Stimulated activated CD8-positive, alpha-beta memory T cell treated with anti-CD3 and anti-CD28 coated beads, Interleukin-4, amount 100 ng/mL, for 4 hours (primary cell): ENCODE measurements around the gene LMLN.
"Not testable (repeated sequence)": the region's sequence is repeated elsewhere in the genome, so short reads cannot be mapped to it uniquely, and the experiment has no call there.

Experiments
- DNase-seq, 2 donors: peaks; one replicate each; pipeline ENCODE4 v3.0.0-alpha.2; 2020; ENCODE audit warnings: low read depth in 2 of 2, low spot score in 1 of 2

The LMLN gene, protein sequence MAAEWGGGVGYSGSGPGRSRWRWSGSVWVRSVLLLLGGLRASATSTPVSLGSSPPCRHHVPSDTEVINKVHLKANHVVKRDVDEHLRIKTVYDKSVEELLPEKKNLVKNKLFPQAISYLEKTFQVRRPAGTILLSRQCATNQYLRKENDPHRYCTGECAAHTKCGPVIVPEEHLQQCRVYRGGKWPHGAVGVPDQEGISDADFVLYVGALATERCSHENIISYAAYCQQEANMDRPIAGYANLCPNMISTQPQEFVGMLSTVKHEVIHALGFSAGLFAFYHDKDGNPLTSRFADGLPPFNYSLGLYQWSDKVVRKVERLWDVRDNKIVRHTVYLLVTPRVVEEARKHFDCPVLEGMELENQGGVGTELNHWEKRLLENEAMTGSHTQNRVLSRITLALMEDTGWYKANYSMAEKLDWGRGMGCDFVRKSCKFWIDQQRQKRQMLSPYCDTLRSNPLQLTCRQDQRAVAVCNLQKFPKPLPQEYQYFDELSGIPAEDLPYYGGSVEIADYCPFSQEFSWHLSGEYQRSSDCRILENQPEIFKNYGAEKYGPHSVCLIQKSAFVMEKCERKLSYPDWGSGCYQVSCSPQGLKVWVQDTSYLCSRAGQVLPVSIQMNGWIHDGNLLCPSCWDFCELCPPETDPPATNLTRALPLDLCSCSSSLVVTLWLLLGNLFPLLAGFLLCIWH

DNA sequence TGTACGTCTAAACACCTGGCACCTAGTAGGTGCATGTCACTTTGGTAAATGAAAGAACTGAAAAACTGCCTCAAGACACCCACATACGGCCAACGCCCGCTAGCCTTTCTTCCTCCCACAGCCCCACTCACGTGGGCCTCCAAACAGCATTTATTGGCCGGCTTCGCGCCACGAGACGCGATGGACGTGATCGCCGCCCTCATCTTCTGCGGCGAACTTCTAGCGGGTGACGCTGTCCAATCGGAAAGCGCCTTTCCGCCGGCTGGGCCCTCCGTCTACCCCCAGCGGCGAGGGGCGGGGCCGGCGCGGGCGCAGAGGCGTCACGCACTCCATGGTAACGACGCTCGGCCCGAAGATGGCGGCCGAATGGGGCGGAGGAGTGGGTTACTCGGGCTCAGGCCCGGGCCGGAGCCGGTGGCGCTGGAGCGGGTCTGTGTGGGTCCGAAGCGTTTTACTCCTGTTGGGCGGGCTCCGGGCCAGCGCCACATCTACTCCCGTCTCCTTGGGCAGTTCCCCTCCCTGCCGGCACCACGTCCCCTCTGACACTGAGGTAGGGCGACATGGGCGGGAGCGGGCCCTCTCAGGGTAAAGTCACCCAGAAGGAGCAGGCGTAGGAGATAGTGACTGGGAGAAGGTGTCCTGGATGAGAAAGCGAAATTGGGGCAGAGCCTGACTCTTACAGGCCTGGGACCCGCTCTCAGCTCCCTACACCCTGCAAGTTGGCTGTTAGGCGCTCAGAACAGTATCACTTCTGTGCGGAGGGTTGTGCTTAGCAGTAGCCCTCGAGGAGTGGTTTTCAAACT lies at the start of gene LMLN:
Gene LMLN (plus strand): TSS at position 327 of the 803 bp plus-strand sequence. CDS start 29 bp downstream, at position 356.
- DNase-seq = peak; percentile 88 to 91

DNA sequence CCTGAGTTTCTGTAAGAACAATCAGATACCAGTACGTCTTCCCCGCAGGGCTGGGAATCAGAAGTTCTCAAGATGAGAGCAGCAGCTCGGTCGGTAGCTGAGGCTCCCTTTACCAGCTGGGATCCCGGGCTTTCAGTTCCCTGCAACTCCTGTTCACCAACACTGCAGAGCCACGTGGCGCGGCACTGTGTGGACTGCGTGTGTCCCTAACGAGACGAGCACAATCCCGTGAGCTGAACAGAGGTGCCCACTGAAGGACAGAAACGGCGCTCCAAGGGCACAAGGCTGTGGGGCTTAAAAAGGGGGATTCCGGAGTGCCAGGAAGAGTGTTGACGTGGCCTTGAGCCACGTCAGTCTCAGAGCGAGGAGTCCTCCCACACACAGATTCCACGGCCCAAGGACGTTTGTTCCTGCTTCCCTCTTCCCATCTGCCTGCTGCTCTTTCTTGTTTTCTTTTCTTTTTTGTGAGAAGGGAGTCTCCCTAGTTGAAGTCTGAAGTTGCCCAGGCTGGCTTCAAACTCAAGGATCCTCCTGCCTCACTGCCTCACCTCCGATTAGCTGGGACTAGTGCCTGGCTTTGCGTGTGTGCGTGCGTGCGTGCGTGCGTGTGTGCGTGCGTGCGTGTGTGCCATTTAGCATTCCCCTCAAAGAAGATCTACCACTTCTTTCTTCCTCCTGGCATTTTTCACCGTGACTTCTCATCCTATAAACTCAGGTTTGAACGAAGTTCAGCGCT lies 47.1 kb upstream of the LMLN start:
- no peak for DNase-seq

DNA sequence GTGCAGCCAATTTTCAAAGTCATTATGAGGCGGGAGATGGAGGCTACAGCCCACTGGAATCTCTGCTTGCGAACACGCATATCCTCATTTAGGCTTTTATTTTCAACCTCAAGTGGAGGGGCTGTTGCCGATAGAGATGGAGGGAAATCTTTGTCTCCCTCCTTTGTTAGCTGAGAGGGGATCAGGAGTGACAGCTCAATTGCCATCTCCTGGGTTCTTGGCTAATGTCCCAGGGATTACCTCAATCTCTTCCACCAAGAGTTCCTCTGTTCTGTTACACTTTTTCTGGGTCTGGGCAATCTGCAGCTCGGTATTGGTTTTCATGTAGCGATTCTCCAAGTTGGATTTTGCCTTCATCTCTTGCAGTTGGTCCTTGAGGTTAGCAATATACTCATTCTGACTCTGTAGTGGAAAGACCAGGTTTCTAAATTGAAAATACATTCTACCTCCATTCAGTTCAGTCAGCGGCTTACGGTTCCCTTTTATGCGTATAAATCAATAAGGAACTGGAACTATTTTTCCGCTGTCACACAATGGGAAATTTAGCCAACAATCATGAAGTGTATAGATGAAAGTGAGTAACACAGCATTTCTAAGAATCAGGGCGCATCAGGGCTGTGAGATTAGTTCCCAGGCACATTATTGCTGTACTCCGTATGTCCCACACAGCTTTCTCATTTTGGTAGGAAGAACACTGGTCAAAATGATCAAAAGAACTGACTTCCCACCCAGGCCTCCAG lies 46.2 kb upstream of the LMLN start:
- no peak for DNase-seq

DNA sequence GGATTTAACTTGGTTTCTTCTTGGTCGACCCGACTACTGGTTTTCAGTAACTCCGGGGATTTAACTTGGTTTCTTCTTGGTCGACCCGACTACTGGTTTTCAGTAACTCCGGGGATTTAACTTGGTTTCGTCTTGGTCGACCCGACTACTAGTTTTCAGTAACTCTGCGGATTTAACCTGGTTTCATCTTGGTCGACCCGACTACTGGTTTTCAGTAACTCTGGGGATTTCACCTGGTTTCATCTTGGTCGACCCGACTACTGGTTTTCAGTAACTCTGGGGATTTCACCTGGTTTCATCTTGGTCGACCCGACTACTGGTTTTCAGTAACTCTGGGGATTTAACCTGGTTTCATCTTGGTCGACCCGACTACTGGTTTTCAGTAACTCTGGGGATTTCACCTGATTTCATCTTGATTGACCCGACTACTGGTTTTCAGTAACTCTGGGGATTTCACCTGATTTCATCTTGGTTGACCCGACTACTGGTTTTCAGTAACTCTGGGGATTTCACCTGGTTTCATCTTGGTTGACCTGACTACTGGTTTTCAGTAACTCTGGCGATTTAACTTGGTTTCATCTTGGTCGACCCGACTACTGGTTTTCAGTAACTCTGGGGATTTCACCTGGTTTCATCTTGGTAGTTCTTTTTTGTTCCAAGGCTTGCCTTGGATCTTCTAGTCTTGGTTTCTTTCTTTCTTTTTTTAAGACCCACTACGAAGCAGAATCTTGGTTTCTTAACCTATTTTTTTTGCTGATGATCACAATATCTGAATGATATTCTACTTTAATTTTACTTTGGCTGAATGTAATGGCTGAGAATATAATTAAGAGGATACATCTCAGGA lies 38.4 kb upstream of the LMLN start:
- not testable (repeated sequence) for DNase-seq

DNA sequence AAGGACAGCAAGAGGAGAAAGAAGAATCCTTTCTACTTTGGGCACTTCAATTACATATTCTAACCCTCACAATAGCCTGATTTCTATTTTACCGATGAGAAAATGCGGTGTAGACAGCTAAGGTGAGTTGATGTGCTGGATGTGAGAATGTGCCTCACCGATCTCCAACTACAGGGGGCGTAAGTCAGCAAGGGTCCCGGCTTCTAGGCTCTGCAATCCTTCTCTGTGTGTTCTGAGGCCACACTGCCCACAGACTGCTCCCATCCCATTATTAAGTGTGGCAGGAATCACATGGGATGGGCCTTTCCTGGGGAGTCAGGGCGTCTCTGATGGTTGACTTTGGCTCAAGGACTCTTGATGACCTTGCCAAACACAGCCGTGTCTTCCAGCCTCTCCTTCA lies 33.6 kb upstream of the LMLN start:
- DNase-seq = no peak

DNA sequence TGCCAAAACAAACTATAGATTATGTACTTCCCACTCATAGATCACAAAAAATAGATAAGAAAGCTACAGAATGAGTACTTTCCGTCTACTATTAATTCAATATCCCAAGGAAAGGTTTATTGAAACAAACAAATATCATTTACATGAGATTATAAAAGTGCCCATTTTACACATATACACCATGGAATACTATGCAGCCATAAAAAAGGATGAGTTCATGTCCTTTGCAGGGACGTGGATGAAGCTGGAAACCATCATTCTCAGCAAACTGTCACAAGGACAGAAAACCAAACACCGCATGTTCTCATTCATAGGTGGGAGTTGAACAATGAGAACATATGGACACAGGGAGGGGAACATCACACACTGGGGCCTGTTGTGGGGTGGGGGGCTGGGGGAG lies 32.4 kb upstream of the LMLN start:
- DNase-seq = not testable (repeated sequence)

DNA sequence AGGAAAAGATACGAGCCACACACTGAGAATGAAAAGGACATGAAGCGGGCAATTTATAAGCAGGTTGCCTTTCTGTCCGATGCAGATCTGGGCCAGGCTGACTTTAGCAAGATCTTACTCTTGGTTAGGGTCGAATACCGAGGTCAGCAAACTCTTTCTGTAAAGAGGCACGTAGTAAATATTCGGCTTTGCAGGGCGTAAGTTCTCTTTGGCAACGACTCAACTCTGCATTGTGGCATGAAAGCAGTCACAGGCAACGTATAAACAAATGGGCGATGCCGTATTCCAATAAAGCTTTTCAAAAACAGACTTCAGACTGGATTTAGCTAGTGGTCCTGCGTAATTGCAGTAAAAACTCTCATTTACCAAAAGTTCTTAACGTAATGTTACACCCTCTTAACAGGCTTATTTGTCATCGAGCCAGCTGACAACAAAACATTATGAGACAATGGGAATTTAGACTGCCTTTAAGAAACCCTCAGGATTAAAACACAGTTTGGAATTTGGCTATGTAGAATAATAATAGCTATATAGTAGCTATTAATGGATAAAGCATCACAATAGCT lies 23.1 kb upstream of the LMLN start:
- DNase-seq = no peak

DNA sequence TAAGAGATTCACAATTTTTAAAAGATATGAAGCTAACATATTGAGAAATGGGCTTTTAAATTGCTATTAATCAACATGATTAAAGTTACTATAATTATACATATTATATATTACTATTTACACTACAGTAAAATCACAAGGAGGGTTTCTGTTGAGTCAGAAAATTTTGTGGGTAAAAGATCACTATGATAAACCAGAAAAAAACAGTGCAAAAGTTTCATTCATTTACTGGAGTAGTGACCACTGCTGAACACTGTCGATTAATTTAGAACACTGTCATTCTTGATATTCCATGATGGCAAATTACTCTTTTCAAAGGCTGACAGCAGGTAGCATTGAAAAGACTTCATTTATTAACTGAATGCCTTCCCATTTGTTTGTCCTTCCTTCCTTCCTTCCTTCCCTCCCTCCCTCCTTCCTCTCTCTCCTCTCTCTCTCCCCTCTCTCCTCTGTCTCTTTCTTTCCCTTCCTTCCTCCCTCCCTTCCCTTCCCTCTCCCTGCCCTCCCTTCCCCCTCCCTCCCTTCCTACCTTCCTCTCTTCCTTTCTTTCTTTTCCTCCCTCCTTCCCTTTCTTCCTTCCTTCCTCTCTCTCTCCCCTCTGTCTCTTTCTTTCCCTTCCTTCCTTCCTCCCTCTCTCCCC lies 19.2 kb upstream of the LMLN start:
- DNase-seq = no peak

DNA sequence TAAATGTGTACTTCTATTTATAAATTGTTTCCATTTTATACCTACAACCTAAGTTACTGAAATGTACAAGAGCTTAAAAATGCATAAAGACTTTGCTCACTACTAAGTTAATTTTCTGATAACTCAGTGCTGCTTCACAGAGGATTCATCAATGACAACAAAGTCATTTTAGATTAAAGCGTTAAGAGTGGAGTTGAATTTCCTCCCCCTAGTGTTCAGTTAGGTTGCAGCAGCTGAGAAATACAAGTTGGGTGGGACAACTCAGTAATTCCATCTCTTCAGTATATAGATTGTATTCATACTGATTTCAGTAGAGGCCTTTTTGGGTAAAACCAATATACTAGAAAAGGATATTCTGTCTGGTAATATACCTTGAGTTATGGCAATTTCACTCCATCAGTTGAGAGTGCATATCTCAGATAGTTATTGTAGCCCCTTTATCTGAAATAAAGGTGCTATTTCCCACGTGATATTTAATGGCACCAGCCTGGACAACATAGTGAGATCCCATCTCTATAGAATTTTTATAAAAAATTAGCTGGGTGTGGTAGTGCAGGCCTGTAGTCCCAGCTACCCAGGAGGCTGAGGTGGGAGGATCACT lies 17.0 kb upstream of the LMLN start:
- DNase-seq = no peak

DNA sequence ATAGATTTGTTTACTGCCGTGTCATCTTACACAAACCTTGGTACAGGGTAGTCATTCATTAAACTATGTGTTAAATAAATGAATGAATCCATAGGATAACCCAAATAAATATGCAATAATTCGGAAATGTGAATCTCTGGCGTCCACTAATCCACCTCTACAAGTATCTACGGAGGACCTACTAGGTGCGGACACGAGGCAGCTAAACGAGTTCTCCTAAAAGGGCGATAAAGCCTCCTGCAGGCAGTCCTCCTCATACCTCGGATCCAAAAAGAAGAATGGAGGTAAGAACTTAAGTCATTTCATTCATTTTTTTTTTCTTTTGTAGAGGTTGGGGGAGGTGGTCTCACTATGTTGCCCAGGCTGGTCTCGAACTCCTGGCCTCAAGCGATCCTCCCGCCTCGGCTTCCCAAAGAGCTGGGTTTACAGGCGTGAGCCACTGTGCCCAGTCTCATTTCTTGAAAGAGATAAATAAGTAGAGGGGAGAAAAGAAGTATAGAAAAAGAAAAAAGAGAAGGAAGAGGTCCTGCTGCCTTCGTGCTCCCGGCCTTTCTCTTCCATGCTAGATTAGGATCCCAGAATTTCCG lies 10.7 kb upstream of the LMLN start:
- no peak for DNase-seq

DNA sequence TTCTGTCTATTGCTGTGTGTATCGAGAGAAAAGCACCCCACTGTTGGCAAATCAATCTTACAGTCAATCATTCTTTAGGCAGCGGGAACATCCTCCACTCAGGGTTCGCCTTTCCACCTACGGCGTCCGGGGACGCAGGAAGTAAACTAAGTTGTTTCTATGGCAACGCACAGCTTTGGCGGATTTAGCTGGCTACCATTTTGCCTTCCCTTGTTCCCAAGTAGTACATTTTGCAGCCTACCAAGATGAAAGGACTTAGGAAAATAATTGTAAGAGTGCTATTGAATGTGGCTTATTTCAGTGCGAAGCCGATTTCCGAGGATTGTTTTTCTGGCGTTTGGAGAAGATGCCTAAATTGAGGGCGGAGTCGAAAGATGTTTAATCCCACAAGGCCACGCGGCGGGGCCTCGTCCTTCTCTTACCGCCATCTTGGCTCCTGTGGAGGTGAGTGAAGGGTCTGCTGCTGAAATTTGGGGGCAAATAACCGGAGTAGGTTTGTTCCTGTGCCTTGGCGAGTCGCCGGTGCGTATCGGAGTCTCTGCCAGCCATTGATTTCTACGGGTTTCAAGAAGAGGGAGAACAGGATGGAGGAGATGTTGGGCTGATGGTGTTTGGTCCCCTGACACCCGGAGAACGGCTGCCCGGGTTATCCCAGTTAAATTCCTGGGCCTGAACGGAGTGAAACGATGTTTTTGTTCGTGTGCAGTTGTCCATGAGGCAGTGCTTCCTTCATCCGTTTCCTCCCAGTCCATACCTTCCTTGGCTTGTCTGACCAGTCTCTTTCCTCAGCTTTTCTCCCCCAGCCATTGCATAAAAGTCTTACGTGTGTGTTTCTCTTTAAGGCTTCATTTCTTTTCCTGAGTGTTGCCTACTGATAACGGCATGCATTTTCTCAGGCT lies 10.0 kb upstream of the LMLN start, which contains the start of gene RPL35A:
Gene RPL35A (plus strand): TSS at position 413 of the 899 bp plus-strand sequence. CDS start 778 bp downstream, outside the sequence.
- peak; percentile 61 to 70 for DNase-seq

DNA sequence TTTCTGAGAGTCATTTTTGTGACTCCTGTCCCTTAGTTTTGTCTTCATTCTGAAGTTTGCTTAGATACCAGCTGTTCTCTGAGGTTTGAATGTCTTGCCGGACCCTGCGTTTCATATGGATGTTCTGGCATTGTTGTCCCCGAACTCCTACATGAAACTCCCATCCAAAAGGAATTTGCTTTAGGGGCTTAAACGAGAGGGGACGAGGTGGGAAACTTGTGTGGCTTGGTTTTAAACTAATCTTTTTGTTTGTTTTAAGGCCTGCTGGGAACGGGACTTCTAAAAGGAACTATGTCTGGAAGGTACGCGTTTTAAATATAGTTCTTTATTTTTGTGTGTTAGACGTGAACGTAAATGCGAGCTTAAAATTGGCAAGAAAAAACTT lies 9.3 kb upstream of the LMLN start:
- DNase-seq = no peak

DNA sequence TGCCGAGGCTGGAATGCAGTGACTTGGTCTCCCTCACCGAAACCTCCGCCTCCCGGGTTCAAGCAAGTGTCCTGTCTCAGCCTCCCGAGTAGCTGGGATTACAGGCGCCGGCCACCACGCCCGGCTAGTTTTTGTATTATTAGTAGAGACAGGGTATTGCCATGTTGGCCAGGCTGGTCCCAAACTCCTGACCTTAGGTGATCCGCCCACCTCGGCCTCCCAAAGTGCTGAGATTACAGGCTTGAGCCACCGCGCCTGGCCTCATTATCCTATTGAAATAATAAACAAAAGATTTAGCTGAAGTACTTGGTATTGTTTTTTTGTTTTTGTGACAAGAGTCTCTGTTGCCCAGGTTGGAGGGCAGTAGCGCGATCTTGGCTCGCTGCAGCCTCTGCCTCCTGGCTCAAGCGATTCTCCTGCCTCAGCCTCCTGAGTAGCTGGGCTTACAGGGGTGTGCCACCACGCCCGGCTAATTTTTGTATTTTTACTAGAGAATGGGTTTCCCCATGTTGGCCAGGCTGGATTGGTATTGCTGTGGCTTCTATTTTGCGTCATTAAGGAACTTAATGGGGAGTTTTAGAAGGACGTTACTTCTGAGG lies 8.5 kb upstream of the LMLN start:
- DNase-seq = no peak

DNA sequence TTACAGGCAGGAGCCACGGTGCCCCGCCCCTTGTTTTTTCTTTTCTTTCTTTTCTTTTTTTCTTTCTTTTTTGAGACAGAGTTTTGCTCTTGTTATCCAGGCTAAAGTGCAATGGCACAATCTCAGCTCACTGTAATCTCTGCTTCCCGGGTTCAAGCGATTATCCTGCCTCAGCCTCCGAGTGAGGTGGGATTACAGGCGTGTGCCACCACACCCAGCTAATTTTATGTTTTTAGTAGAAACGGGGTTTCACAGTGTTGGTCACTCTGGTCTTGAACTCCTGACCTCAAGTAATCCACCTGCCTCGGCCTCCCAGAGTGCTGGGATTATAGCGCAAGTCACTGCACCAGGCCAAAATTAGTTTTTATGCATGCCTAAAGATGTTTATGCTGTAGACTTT lies 7.6 kb upstream of the LMLN start:
- DNase-seq = no peak

DNA sequence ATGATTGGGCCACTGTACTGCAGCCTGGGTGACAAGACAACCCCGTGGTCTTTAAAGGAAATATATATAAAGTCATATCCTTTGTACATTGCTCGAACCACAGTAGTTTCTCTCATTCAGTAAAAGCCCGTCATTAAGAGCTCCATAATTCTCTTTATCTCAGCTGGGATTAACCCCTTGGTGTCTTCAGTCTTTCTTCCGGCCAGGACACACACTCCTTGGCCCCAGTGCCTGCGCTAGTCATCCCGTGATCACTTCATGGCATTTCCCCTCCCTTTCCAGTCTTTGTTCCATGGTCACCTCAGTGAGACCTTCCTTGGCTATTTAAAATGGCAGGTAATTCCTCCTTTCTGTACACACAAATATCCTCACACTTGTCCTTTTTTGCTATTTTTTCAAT lies 6.7 kb upstream of the LMLN start:
- no peak for DNase-seq

DNA sequence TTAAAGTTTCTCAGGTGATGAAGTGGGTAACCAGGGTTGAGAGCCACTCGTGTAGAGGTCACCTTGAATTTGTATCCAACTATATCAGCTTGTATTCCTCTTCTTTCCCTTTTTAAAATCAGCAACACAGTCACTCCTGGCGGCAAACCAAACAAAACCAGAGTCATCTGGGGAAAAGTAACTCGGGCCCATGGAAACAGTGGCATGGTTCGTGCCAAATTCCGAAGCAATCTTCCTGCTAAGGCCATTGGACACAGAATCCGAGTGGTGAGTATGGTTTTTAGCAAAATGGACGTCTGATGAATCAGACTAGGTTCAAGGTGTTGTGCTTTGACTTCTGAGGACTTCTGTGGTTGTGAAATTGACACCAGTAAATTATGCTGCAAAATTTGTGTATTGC lies 6.1 kb upstream of the LMLN start:
- DNase-seq = no peak
